Stimulated activated CD4-positive, alpha-beta T cell treated with anti-CD3 and anti-CD28 coated beads, Interleukin-15, amount 100 ng/mL, for 24 hours (primary cell): ENCODE data around the gene SASS6.

Experiments used
- DNase-seq: peaks from one replicate; pipeline ENCODE4 v3.0.0-alpha.2; 2020

Gene SASS6

GRCh38 chr1:100038660-100039287 lies 94.0 kb downstream of the SASS6 start:
- peak; percentile 85 for DNase-seq

DNA sequence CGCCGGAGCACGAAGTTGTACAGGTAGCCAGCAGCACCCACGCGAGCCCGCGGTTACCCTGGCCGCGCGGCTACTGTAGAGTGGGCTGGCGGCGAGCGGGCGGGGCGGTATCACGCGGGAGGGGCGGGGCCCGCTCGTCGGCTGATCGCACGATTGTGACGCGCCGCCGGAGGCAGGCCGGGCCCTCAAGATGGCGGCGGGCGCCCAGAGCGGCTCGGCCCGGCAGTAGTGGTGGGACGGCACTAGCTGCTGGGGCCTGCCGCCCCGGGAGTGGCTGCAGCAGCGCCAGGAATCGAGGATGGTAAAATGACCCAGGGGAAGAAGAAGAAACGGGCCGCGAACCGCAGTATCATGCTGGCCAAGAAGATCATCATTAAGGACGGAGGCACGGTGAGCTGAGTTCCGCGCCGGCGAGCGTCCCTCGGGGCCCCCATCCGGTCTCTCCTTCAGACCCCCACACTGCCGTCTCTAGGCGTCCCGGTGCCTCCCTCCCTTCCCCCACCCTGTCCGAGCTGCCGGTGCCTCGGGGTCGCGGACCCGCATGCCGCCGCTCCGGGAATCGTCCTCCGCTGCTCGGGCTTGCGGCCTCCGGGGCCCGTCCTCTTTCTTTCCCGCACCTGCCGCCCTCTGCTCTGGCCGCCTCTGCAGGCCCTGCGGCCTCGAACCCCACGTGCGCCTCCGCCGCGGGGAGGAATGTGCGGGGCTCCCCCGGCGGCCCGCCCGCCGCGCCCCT lies 94.6 kb downstream of the SASS6 start:
- peak; percentile 93 for DNase-seq

- no peak for DNase-seq
Observed at GRCh38 chr1:100037656-100037926, 95.1 kb downstream of the SASS6 start.

GRCh38 chr1:100036718-100037655 lies 95.7 kb downstream of the SASS6 start:
- DNase-seq = no peak

GRCh38 chr1:100035214-100035613 lies 97.5 kb downstream of the SASS6 start:
- no peak for DNase-seq

DNA sequence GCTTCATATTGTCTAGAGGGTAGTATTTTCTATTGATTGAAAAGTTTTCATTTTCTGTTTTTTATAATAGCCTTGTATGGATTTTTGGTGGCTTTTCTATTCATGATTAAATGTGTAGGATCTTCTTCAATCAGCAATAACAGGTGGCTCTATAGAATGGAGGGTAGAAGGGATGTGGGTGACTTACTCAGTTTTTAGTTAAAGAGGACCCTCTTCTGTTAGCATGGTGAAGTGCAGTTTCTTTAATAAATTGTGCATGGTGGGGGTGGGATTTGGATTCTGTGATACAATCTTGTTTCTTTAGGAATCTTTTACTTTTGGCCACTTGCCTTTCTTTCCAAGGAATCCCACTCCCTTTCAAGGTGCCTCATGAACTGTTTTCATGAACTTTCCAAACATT lies 98.3 kb downstream of the SASS6 start:
- no peak for DNase-seq
